Ectodermal cell (in vitro differentiated cells): ENCODE data around the gene INTS7. TPM values are rescaled to one million over a fixed set of nuclear protein-coding genes. Genes with fewer than 3 reads are reported as not detected.

ENCODE experiments used
- H3K27ac ChIP-seq: 2 replicates; pipeline ENCODE4 v1.7.0; 2013; ENCODE audit warnings: mild to moderate bottlenecking, low read depth, low read length; ENCODE audit not compliant: insufficient read depth, poor library complexity, severe bottlenecking
- H3K27me3 ChIP-seq: 2 replicates; pipeline ENCODE4 v1.7.0; 2013; ENCODE audit warnings: mild to moderate bottlenecking, low read length; ENCODE audit not compliant: insufficient read depth, control insufficient read depth, poor library complexity, severe bottlenecking
- H3K36me3 ChIP-seq: one replicate; pipeline ENCODE4 v1.7.0; 2013; ENCODE audit warnings: low read length; ENCODE audit not compliant: control insufficient read depth, insufficient read depth
- H3K4me1 ChIP-seq: one replicate; pipeline ENCODE4 v1.7.0; 2013; ENCODE audit warnings: low read length; ENCODE audit not compliant: control insufficient read depth, insufficient read depth
- H3K4me3 ChIP-seq: 2 replicates; pipeline ENCODE4 v1.7.0; 2013; ENCODE audit warnings: low read depth, low read length, control low read depth; ENCODE audit not compliant: insufficient read depth
- H3K9me3 ChIP-seq: 2 replicates; pipeline ENCODE4 v1.7.0; 2013; ENCODE audit warnings: mild to moderate bottlenecking, low read length, moderate library complexity; ENCODE audit not compliant: control insufficient read depth
- WGBS, 2 experiments: methylation state at CpG; one replicate each; pipeline ENCODE4 v1.1.7; 2013; ENCODE audit warnings: missing lambda C conversion rate in 2 of 2; 5-methylcytosine and 5-hydroxymethylcytosine counted together
- polyA plus RNA-seq, 4 experiments: library from polyadenylated mRNA; stranded (reverse); fragments of 50-300 nt; gene quantifications; one replicate each; pipeline ENCODE4 v1.2.3, GENCODE V29; 2013

Gene INTS7, protein sequence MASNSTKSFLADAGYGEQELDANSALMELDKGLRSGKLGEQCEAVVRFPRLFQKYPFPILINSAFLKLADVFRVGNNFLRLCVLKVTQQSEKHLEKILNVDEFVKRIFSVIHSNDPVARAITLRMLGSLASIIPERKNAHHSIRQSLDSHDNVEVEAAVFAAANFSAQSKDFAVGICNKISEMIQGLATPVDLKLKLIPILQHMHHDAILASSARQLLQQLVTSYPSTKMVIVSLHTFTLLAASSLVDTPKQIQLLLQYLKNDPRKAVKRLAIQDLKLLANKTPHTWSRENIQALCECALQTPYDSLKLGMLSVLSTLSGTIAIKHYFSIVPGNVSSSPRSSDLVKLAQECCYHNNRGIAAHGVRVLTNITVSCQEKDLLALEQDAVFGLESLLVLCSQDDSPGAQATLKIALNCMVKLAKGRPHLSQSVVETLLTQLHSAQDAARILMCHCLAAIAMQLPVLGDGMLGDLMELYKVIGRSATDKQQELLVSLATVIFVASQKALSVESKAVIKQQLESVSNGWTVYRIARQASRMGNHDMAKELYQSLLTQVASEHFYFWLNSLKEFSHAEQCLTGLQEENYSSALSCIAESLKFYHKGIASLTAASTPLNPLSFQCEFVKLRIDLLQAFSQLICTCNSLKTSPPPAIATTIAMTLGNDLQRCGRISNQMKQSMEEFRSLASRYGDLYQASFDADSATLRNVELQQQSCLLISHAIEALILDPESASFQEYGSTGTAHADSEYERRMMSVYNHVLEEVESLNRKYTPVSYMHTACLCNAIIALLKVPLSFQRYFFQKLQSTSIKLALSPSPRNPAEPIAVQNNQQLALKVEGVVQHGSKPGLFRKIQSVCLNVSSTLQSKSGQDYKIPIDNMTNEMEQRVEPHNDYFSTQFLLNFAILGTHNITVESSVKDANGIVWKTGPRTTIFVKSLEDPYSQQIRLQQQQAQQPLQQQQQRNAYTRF
- polyA plus RNA-seq (2013, experiment 1 of 4) = 29.4 TPM
- polyA plus RNA-seq (2013, experiment 2 of 4) = 29.7 TPM
- polyA plus RNA-seq (2013, experiment 3 of 4) = 20.7 TPM
- 21.0 TPM for polyA plus RNA-seq (2013, experiment 4 of 4)

DNA sequence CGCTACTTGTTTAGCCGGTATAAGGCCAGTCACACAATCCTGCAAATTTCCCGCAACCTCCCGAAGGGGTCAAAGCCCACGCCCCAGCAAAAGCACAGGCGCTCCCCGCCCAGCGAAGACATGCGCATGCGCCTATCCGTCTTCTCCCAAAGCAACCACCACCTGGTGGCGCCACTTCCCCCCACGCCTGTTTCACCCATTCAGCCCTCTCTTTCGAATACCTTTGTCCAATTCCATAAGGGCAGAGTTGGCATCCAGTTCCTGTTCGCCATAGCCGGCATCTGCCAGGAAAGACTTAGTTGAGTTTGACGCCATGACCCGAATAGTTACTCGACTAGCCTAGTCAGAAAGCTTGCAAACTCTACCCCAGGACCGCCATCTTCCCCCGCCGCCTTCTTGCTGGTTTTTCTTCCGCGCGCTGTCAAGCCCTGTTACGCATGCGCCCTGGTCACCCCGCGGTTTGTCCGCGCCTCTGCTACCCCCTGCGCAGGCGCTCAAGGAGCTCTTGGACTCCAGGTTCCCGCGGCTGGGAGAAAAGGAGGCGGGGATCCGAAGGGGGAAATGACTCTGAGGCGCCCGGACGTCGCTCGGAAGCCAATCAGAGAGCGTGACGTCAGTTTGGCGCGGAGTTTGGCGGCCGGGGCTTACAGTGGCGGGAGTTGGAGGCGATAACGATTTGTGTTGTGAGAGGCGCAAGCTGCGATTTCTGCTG lies at the start of gene INTS7, which contains the start of gene DTL:
TSS of gene INTS7 (minus strand) at position 435 of the 712 bp plus-strand sequence. CDS start at position 315, 120 bp downstream.
TSS of gene DTL (plus strand) at position 626 of the 712 bp plus-strand sequence. CDS start 143 bp downstream, outside the sequence.
- Histone ChIP-seq H3K27me3 (no peaks in the 10 kb centered on the region), H3K36me3 (no peaks in the 10 kb centered on the region)
- 0% methylated on average over 53 of the region's 53 CpGs for WGBS, 2 experiments

DNA sequence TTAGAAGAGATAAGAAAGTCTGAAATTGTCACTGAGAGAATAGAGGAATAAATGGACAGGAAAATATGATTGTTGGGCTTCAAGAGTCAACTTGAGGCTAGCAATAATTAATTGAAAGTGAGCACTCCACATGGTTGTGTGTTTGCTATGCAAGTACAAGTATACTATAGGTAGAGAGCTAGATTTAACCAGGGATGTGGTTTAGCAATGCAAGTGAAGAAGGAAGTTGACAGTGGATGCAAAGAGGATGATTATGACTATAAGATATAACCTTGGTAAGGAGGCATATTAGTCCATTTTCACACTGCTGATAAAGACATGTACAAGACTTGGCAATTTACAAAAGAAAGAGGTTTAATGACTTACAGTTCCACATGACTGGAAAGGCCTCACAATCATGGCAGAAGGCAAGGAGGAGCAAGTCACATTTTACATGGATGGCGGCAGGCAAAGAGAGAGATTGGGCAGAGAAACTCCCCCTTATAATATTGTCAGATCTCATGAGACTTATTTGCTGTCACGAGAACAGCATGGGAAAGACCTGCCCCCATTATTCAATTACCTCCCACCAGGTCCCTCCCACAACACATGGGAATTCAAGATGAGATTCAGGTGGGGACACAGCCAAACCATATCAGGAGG lies 47.5 kb upstream of the INTS7 start:
- H3K27me3 ChIP-seq = no peaks in the 10 kb centered on the region
- H3K4me3 ChIP-seq = no peak overlapping the region
- peaks cover 37% of the 10 kb centered on the region for H3K36me3 ChIP-seq
- 96 to 97% methylated on average over 2 of the region's 2 CpGs for WGBS, 2 experiments
- no peaks in the 10 kb centered on the region for H3K4me1 ChIP-seq
- H3K9me3 ChIP-seq = no peaks in the 10 kb centered on the region
- H3K27ac ChIP-seq = no peak overlapping the region

More for the DNA sequence above, at the start of gene INTS7, which contains the start of gene DTL:
- no peaks in the 10 kb centered on the region for H3K9me3 ChIP-seq
- peak within 1 kb of the TSS; percentile 88 for H3K4me3 ChIP-seq
- H3K27ac ChIP-seq = peak within 1 kb of the TSS; percentile 88
- H3K4me1 ChIP-seq = peaks cover 16% of the 10 kb centered on the region

DNA sequence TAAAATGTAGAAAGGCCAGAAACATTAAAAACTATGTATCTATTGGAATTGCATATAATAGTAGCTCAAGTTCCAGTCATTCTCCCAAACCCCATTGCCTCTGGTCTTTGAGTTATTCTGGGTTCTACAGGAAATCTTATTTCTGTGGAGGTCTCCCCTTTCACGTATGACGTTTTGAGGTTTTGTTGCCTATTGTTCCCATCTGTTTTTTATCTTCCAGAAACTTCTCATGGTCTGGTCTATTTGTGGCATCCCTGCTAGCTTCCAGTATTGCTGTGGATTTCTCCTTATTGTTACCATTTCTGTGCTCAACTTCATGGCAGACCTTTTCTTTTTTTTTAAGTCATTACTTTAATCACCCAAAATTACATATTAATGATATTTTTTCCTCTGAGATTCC lies 43.5 kb upstream of the INTS7 start:
- Histone ChIP-seq H3K36me3 (peaks cover 32% of the 10 kb centered on the region), H3K27ac (no peak overlapping the region), H3K4me1 (no peaks in the 10 kb centered on the region), H3K27me3 (no peaks in the 10 kb centered on the region), H3K4me3 (no peak overlapping the region), H3K9me3 (no peaks in the 10 kb centered on the region)
- 92 to 94% methylated on average over 2 of the region's 2 CpGs for WGBS, 2 experiments

DNA sequence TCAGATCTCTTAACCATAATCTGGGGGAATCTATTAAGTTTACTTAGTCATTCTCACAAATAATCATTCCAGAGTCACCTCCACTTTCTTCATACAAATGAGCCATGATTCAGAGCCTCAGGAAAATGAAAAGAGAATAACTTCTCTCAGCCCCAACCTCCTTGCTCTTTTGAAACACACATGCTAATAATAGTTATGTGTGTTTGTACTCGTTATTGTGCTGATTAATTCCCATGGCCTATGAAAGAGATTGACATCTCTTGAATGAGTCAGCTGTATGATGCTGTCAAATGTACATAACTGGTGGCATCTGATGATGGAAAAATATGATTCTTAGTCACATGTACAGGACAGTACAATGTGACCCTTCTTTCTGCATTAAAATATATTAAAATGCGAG lies 41.7 kb upstream of the INTS7 start:
- WGBS, 2 experiments = 96 to 100% methylated on average over 1 of the region's 2 CpGs
- H3K9me3 ChIP-seq = no peaks in the 10 kb centered on the region
- no peaks in the 10 kb centered on the region for H3K4me1 ChIP-seq
- no peak overlapping the region for H3K27ac ChIP-seq
- H3K36me3 ChIP-seq = peaks cover 22% of the 10 kb centered on the region
- H3K27me3 ChIP-seq = no peaks in the 10 kb centered on the region
- no peak overlapping the region for H3K4me3 ChIP-seq

DNA sequence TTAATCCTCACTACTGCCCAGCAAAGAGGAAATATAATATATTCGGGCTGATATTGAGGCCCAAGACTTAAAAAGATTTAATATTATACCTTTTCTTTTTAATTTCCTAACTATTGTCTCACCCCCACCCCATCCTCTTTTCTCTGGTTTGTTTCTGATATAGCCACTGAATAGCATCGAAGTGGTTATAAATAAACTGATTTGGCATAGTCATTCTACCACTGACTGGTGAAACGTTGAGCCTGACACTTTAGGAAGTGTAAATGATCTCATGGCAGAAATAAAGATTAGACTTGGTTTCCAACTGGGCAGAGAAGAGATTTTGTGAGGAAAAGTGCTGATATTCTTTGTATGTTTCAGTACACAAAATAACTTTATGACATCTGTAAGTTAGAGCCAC lies 39.5 kb upstream of the INTS7 start:
- Histone ChIP-seq H3K4me3 (no peak overlapping the region), H3K9me3 (no peaks in the 10 kb centered on the region), H3K27me3 (no peaks in the 10 kb centered on the region), H3K4me1 (no peaks in the 10 kb centered on the region), H3K27ac (no peak overlapping the region), H3K36me3 (peaks cover 18% of the 10 kb centered on the region)
- WGBS, 2 experiments = 92 to 98% methylated on average over 2 to 3 of the region's 3 CpGs

DNA sequence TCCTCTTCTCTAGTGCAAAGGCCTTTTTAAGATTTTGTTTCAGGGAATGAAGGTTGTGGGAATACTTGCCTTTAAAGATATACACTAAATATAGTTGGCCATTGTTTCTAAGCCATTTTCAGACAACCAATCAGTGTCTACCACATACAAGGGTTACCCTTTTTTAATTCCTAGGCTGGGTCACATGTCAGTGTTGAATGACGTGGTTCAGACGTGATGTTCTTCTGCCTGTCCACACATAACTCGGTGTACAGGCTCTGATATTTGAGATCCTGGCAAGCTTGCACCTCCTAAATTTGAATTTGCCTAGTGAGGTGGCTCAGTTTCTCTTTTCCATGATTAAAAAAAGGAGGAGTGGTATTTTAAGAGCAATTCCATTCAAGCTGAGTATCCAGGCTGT lies 39.0 kb upstream of the INTS7 start:
- no peak overlapping the region for H3K4me3 ChIP-seq
- H3K27ac ChIP-seq = no peak overlapping the region
- no peaks in the 10 kb centered on the region for H3K27me3 ChIP-seq
- H3K9me3 ChIP-seq = no peaks in the 10 kb centered on the region
- no peaks in the 10 kb centered on the region for H3K4me1 ChIP-seq
- peaks cover 16% of the 10 kb centered on the region for H3K36me3 ChIP-seq
- 93 to 97% methylated on average over 3 of the region's 3 CpGs for WGBS, 2 experiments

DNA sequence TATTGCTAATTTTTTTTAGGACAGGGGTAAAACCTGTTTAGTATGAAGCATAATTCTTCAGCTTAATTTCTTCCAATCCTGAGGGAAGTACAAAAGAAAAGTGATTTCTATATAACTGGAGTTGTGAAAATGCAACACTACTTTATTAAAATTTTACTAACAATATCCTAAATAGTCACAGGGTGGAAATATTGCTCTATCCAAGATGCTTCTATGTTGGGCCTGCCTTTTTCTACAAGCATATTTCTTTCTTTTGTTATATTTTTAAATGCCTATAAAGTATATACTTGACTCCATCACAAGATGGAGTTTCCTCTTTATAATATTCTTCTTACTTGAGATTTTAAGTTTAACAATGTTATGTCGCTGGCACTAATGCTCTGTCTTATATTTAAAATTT lies 38.1 kb upstream of the INTS7 start:
- peaks cover 20% of the 10 kb centered on the region for H3K36me3 ChIP-seq
- no peak overlapping the region for H3K4me3 ChIP-seq
- H3K4me1 ChIP-seq = no peaks in the 10 kb centered on the region
- no peaks in the 10 kb centered on the region for H3K9me3 ChIP-seq
- WGBS, 2 experiments = 100% methylated on average over 1 of the region's 1 CpG; no CpG with 5 or more reads in 1 of the 2 experiments
- no peak overlapping the region for H3K27ac ChIP-seq
- no peaks in the 10 kb centered on the region for H3K27me3 ChIP-seq

DNA sequence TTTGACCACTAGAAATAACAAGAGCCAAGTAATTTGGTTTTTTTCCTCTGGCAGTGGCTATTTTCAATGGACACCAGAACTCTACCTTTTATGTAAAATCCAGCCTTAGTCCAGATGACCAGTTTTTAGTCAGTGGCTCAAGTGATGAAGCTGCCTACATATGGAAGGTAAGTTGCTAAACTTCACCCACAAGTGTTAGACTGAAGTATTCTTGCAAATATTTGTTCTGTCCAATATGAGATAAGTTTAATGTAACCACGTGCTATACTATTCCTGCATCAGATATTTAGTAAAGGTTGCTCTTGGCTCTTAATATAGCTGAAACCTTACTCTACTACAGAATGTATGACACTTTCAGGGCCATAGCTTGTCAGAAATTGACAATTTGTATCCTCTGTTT lies 36.7 kb upstream of the INTS7 start:
- Histone ChIP-seq H3K4me1 (no peaks in the 10 kb centered on the region), H3K9me3 (no peaks in the 10 kb centered on the region), H3K36me3 (peaks cover 23% of the 10 kb centered on the region), H3K27me3 (no peaks in the 10 kb centered on the region), H3K4me3 (no peak overlapping the region), H3K27ac (no peak overlapping the region)
- 92% methylated on average over 1 of the region's 1 CpG; no CpG with 5 or more reads in 1 of the 2 experiments for WGBS, 2 experiments

DNA sequence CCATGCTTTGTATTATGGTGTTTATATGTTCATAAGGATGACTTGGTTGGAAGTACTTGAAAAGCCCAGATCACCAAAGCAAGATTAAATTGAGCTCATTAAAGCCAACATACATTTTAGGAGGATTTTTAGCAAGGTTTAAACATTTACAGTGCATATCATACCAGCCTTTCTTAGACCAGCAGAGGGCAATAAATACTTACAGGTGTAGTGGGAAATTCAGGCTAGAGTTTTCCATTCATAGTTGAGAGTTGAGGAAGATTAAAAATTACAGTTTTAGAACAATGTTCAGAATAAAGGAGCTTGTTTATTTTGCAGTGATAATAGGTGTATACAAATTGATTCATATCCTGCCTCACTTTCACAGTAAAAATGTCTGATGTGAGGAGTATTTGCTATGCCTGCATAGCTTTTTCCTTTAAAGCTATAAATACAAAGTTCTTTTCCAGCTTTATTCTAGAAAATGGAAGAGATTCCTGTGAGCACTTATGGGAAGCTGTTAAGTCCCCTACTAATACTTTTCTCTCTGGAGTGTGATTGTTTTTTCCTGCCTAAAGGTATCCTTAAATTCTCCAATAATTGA lies 35.5 kb upstream of the INTS7 start:
- H3K4me1 ChIP-seq = no peaks in the 10 kb centered on the region
- H3K36me3 ChIP-seq = peaks cover 26% of the 10 kb centered on the region
- H3K4me3 ChIP-seq = no peak overlapping the region
- H3K27me3 ChIP-seq = no peaks in the 10 kb centered on the region
- H3K9me3 ChIP-seq = no peaks in the 10 kb centered on the region
- no peak overlapping the region for H3K27ac ChIP-seq
